ENCODE data around the gene DOCK6.

DOCK6 gene, protein sequence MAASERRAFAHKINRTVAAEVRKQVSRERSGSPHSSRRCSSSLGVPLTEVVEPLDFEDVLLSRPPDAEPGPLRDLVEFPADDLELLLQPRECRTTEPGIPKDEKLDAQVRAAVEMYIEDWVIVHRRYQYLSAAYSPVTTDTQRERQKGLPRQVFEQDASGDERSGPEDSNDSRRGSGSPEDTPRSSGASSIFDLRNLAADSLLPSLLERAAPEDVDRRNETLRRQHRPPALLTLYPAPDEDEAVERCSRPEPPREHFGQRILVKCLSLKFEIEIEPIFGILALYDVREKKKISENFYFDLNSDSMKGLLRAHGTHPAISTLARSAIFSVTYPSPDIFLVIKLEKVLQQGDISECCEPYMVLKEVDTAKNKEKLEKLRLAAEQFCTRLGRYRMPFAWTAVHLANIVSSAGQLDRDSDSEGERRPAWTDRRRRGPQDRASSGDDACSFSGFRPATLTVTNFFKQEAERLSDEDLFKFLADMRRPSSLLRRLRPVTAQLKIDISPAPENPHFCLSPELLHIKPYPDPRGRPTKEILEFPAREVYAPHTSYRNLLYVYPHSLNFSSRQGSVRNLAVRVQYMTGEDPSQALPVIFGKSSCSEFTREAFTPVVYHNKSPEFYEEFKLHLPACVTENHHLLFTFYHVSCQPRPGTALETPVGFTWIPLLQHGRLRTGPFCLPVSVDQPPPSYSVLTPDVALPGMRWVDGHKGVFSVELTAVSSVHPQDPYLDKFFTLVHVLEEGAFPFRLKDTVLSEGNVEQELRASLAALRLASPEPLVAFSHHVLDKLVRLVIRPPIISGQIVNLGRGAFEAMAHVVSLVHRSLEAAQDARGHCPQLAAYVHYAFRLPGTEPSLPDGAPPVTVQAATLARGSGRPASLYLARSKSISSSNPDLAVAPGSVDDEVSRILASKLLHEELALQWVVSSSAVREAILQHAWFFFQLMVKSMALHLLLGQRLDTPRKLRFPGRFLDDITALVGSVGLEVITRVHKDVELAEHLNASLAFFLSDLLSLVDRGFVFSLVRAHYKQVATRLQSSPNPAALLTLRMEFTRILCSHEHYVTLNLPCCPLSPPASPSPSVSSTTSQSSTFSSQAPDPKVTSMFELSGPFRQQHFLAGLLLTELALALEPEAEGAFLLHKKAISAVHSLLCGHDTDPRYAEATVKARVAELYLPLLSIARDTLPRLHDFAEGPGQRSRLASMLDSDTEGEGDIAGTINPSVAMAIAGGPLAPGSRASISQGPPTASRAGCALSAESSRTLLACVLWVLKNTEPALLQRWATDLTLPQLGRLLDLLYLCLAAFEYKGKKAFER (N-terminal part only)

DNA sequence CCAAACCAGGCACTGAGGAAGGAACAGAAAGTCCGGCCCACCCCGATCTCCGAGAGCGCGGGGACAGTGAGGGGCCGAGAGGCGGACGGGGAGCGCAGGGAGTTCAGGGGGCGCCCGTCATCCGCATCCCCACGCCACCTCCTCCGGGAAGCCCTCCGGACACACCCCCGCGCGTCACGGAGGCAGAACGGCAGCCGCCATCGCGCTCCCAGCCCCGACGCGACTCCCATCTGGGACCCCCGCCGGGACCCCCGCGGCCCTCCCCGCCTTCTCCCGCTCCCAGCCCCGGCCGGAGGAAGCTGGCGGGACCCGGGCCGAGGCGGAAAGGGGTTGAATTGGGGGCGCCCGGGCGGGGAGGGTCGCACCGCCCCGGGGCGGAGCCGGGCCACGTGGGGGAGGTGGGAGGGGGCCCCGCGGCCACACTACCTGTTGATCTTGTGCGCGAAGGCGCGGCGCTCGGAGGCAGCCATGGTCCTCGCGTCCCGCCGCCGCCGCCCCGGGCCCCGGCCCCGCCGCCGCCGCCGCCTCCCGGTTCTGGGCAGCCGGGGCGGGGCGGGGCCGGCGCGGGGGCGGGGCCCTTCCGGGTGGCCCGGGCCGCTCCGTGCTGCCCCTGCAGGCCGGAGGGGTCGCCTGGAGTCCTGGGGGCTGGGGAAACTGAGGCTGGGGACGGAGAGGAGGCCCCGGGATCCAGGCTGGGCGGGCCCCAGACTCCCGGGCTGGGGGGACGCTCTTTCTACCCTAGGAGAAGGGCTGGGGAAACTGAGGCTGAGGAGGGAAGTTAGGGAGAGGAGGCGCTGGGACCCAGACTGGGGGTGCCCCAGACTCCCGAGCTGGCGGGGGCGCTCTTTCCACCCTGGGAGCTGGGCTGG, at the start of gene DOCK6:
Gene DOCK6 (minus strand): TSS at position 554 of the 869 bp plus-strand sequence. CDS start 84 bp downstream, at position 470.
- peak; percentile 70 for DNase-seq (ENCODE audit: low spot score)

DNA sequence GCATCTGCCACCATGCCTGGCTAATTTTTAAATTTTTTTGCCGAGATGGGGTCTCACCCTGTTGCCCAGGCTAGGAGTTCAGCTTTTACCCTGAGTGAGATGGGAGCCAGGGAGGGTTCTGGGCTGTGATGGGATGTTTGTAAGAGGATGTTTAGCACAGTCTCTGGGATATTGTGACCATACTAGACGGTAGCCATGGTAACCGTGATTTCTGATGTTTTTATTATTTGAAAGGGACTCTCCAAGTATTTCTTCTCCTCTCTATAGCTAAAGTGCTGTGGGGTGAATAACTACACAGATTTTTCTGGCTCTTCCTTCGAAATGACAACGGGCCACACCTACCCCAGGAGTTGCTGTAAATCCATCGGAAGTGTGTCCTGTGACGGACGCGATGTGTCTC, 44.0 kb upstream of the DOCK6 start:
- DNase-seq (ENCODE audit: low spot score): no peak

DNA sequence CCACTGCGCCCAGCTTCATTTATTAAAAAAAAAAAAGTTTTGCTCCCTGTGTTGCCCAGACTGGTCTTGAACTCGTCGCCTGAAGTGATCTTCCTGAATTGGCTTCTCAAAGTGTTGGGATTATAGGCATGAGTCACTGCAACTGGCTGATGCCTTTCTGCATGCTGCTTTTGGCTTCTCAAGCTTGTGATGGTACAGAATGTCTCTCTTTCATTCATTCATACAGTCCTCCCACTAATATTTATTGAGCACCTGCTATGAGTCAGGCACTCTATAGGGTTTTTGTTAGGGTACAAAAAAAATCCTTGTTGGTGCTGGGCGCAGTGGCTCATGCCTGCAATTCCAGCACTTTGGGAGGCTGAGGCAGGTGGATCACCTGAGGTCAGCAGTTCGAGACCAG, 42.6 kb upstream of the DOCK6 start:
- DNase-seq (ENCODE audit: low spot score): no peak

DNA sequence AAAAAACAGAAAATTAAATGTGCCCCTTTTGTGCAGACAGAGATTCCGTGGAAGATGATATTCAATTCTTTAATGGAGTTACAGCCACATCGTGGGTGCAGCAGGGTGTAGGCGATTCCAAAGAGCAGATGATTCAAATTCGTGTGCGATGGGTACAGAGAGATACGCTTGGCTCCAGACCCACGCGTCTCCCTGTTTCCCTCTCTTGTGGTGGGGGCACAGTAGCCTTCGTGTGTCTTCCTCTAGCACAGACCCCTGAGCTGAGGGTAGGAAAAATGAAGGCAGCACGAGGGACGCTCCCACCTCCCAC, 38.4 kb upstream of the DOCK6 start:
- DNase-seq (ENCODE audit: low spot score): no peak

DNA sequence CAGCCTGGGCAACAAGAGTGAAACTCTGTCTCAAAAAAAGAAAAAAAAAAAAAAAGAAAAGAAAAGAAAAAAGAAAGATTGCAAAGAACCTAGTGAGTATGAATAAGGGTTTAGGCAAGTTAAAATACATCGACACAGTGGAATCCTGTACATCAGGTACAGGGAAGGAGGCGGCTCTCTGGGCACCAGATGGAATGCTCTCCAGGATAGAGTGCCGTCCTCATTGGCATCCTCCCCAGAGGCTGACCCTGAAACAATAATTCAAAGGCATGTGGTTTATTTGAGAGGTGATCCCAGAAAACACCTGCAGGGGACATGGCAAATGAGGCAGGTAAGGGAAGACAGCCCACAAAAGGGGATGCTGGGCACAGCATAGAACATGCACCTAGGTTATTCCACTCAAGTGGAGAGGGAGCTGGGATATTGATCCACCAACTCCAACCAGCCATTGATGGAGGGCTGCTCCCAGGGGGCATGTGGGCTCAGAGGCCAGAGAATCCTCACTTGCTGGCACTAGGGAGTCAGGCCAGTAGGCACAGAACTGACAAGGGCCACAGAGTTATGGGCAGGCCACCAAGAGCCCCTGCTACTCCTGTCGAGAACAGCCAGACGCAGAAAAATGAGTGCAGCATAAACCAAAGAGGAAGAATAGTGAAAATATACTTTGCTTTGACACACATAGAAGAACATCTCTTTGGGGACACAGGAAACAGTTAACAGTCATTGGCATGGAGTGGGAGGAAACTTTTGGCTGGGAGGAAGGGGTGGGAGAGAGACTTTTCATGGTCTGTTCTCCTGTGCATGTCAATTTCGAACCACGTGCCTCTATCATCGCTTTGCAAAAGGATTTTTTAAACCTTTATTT, 37.9 kb upstream of the DOCK6 start:
- no peak for DNase-seq (ENCODE audit: low spot score)

DNA sequence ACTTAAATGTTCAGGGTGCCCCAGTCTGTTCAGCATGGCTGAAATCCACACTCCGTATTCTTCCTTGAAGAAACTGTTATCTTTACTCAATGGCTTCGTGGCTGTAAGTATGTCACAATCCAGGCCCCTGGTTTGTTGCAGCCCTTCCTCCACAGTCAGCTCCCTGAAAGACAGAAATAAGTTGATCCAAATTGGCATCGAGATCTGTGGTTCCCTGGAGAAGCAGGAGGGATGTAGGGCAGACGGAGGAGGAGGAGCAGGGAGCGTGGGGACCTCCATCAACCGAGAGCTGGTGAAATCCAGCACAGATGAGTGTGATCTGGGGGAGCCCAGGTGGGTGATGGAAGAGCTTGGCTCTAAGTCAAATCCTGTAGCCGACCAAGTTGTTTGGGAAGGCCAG, 33.9 kb upstream of the DOCK6 start:
- DNase-seq (ENCODE audit: low spot score): no peak

DNA sequence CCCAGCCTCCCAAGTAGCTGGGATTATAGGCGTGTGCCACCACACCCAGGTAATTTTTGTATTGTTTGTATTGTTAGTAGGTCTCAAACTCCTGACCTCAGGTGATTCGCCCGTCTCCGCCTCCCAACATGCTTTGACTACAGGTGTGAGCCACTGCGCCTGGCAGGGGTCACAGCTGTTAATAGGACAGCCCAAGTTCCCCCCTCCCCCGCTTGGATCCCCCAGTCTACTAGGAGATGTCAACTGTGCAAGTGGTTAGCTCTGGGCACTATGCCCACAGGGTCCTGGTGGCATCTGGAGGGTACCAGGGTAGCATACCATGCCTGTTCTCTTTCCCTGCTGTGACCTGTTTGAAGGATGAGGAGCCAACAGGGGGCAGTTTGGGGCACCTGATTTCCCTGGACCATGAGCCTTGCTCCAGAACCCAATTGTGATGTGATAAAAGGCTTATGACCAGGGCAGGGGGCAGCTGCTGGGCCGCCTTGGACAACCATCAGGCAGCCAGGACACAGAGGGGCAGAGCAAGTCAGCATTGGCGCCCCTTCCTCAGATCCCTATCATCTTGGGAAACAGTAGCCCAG, 33.4 kb upstream of the DOCK6 start, which contains the start of gene TSPAN16:
Gene TSPAN16 (plus strand): TSS at position 496 of the 581 bp plus-strand sequence. CDS start 138 bp downstream, outside the sequence.
- no peak for DNase-seq (ENCODE audit: low spot score)

DNA sequence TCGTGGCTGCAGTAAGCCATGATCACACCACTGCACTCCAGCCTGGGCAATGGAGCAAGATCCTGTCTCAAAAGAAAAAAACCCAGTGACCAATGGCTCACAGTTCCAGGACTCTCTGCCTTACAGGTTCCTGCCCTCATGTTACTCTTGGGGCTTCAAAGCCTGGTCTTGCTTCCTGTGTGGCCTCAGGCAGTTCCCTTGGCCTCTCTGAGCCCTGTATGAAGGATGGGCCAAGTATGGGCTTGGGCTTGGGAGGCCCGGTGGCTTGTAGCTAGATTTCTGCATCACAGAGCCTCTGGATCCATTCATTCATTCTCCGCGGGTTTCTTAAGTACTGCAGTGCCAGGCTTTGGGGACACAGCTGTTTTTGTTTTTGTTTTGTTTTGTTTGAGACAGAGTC, 32.9 kb upstream of the DOCK6 start:
- no peak for DNase-seq (ENCODE audit: low spot score)

DNA sequence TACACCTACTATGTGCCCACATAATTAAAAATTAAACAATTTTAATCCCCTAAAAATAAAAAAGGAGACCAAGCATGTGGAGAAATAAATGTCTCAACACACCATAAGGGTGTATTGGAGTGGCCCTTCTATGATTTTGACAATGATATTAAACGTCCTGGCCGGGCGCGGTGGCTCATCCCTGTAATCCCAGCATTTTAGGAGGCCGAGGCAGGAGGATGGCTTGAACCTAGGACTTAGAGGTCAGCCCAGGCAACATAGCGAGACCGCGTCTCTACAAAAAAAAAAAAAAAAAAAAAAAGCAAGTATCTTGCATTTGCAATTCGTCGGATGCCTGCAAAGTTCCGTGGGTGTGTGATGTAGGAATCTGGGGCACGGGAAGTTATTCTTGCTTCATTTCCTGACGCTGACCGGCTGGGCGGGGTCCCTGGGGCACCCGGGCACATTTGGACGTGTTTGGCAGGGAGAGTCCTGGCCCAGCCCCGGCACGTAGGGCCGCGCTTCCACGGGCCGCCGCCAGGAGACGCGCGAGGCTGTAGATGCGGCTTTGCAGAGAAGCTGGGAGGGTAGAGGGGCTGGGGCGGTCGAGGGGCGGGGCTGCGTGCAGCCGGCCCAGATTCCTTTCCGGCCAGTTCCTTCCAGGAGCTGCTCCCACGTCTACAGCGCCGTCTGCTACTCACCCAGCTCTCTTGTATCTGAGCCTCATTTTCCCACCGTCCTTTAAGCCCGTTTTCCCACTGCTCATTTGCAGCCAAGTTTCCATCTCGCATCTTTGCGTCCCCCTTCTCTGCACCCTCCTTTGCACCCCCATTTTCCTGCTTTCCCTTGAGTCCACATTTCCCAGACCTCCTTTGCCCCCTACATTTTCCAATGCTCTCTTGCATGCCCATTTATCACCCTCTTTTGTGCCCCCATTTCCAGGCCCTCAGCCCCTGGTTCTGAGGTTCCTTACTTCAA, 31.4 kb upstream of the DOCK6 start:
- DNase-seq (ENCODE audit: low spot score): peak; percentile 97

DNA sequence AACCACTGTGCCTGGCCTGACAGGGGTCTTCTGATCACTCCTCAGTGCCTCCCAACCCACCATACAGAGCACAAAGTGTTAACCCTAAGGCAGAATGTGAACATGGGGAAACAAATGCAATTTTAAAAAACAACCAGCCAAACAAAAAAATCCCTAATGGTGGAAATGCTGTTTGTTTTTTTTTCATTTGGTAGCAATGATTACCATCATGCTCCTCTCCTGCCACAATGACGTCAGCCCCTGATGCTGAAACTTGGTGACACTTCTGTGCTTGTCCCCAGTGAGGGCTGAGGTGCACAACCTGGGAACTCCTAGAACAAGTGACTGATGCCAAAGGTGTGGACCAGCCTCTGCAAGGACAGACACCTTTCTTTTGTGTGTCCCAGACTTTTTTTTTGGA, 29.7 kb upstream of the DOCK6 start:
- DNase-seq (ENCODE audit: low spot score): no peak

DNA sequence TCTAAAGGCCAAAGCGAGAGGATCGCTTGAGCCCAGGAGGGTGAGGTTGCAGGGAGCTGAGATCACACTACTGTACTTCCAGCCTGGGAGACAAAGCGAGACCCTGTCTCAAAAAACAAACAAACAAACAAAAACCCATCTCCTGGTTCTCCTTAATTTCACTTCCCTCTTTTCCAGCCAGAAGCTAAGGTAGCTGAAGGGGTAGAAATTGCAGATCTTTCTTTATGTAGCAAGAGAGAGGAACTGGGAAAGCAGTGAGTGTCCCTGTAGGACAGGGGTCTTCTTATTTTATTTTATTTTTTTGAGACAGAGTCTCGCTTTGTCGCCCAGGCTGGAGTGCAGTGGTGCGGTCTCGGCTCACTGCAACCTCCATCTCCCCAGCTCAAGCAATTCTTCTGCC, 29.1 kb upstream of the DOCK6 start:
- no peak for DNase-seq (ENCODE audit: low spot score)

DNA sequence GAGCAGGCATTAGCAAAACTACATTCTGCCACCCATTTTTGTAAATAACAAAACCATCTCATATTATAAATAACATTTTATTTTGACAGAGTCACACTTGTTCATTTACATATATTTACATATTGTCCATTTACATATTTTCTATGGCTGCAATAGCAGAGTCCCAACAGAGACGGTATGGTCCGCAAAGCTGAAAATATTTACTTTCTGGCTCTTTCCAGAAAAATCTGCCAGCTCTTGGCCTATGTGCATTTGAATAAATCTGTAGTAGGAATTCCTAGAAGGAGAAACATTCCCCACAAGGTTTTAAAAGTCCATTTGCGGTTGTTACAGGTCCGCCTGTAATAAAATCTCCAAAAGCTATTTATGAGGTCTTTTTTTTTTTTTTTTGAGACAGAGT, 27.9 kb upstream of the DOCK6 start:
- no peak for DNase-seq (ENCODE audit: low spot score)

DNA sequence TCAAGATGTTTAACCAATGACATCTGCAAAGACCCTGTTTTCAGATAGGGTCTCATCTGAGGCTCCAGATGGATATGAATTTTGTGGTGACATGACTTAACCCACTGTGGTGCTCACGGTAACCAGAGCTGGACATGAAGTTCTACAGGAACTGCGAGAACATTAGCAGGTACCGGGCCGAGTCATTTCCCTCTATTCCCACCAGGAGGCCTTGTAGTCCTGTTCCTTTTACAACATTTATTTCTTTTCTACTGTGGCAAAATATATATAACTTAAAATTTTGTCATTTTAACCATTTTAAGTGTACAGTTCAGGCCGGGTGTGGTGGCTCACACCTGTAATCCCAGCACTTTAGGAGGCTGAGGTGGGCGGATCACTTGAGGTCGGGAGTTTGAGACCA, 26.0 kb upstream of the DOCK6 start:
- DNase-seq (ENCODE audit: low spot score): no peak

DNA sequence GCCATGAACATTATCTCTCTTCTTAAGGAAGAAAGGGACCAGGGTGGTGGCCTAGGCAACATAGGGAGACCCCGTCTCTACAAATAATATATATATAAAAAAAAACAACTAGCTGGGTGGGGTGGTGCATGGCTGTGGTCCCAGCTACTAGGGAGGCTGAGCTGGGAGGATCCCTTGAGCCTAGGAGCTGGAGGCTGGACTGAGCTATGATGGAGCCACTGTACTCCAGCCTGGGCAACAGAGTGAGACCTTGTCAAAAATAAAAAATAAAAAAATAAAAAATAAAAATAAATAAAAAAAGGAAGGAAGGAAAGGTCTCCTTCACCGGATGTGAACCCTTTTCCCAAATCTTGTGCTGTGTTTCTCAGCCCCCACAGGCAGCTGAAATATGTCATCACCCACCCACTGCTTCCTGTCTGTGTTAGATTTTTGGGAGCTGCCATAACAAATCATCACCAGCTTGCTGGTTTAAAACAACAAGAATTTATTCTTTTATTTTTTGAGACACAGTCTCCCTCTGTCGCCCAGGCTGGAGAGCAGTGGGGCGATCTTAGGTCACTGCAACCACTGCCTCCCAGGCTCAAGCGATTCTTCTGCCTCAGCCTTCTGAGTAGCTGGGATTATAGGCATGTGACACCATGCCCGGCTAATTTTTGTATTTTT, 24.1 kb upstream of the DOCK6 start:
- DNase-seq (ENCODE audit: low spot score): no peak

DNA sequence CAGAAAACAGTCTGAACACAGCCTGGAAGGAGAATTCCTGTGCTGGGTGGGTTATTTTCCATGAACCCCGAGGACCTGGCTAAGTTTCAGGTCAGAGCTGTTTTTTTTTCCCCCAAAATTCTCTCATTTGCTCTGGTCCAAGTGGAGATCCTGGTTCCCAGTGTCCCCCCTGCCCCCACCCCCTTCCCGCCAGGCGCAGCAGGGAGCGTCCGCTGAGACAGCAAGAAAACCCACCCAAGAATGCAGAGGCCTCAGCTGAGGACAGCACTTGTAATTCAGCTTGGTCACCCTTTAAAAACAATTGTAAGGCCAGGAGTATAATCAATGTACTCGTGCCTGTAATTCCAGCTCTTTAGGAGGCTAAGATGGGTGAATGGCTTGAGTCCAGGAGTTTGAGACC, 22.2 kb upstream of the DOCK6 start:
- no peak for DNase-seq (ENCODE audit: low spot score)

DNA sequence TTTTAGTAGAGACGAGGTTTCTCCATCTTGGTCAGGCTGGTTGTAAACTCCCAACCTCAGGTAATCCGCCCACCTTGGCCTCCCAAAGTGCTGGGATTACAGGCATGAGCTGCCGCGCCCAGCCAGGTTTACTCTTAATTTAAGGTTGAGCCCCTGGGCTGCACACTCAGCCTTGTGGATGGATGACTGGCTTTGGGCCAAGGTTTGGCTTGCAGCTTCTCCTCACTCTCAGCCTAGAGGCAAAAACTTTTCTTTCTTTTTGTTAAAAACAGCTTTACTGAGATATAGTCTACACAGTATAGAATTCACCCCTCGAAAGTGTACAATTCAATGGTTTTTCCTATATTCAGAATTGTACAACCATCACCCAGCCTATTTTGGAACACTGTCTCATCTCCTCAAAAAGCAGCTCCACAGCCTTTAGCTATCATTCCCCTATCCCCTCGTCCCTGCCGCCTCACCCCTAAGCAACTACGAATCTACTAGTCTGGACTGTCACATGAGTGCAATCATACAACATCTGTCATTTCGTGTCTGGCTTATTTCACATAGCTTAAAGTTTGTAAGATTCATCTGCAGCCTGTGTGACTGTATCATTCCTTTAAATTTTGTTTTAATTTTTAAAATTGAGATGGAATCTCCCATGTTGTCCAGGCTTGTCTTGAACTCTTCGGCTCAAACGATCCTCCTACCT, 19.2 kb upstream of the DOCK6 start:
- DNase-seq (ENCODE audit: low spot score): no peak

DNA sequence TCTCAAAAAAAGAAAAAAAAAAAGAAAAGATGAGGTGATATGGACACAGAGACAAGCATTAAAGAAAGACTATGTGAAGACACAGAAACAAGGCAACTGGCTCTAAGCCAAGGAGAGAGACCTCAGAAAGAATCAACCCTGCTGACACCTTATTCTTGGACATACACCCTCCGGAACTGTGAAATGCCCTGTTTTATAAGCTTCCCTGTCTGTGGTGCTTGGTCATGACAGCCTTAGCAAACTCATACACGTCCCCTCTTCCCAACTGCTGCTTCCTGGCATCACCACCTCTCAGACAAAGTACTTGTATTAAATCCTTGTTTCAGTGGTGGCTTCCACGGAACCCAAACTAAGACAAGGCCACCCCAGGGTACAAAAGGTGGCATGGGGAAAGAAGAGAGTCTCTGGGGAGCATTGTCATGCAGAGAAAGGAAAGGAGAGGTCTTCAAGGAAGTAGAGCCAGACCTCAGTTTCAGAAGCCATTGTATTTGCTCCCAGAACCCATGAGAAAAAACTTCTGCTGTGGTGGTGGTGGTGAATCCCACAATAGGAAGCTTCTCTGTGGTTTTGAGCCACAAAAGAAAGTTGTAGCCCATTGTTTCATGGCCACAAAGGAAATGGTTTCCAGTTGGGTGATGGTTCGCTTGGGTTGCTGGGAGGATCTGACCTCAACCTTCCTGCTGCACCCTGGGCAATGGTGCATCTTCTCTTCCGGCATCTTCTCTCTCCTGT, 17.3 kb upstream of the DOCK6 start:
- DNase-seq (ENCODE audit: low spot score): no peak

Measured in D341Med (cell line).